ENCODE results near the gene ZNF221.
"Not testable (repeated sequence)": the region's sequence is repeated elsewhere in the genome, so short reads cannot be mapped to it uniquely, and the experiment has no call there.

The ZNF221 gene

GRCh38 chr19:43940719-43941118 is 10.3 kb upstream of the ZNF221 start:
- peaks cover 0 to 8% (median 4%) of the 10 kb centered on the region in 3 donors for H3K9me3 ChIP-seq
- DNase-seq, result no peak
- H3K4me1 ChIP-seq, result peaks cover 0 to 5% (median 0%) of the 10 kb centered on the region in 4 donors
- TF ChIP-seq, protein P1, sequence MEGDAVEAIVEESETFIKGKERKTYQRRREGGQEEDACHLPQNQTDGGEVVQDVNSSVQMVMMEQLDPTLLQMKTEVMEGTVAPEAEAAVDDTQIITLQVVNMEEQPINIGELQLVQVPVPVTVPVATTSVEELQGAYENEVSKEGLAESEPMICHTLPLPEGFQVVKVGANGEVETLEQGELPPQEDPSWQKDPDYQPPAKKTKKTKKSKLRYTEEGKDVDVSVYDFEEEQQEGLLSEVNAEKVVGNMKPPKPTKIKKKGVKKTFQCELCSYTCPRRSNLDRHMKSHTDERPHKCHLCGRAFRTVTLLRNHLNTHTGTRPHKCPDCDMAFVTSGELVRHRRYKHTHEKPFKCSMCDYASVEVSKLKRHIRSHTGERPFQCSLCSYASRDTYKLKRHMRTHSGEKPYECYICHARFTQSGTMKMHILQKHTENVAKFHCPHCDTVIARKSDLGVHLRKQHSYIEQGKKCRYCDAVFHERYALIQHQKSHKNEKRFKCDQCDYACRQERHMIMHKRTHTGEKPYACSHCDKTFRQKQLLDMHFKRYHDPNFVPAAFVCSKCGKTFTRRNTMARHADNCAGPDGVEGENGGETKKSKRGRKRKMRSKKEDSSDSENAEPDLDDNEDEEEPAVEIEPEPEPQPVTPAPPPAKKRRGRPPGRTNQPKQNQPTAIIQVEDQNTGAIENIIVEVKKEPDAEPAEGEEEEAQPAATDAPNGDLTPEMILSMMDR (IDR thresholded peaks at IDR 0.05), result no peak
- H3K4me3 ChIP-seq, result no peak overlapping the region
- intact Hi-C loops (cut with DNase I; ENCODE audit: low total_unique reads), result no loop called here
- H3K36me3 ChIP-seq, result no peaks in the 10 kb centered on the region
- no peak overlapping the region for H3K27ac ChIP-seq
- H3K27me3 ChIP-seq, result no peaks in the 10 kb centered on the region

- DNase-seq, result no peak
- no peak overlapping the region for H3K4me3 ChIP-seq
- no peaks in the 10 kb centered on the region for H3K27me3 ChIP-seq
- intact Hi-C loops (cut with DNase I; ENCODE audit: low total_unique reads), result no loop called here
- peaks cover 0 to under 1% (median 0%) of the 10 kb centered on the region in 4 donors for H3K4me1 ChIP-seq
- H3K36me3 ChIP-seq, result no peaks in the 10 kb centered on the region
- TF ChIP-seq, protein P1 (IDR thresholded peaks at IDR 0.05), result no peak
- peaks cover 0 to 8% (median 4%) of the 10 kb centered on the region in 3 donors for H3K9me3 ChIP-seq
- H3K27ac ChIP-seq, result no peak overlapping the region
Measured at GRCh38 chr19:43941209-43941608, 9.8 kb upstream of the ZNF221 start.

GRCh38 chr19:43947412-43947811 is 3.6 kb upstream of the ZNF221 start:
- intact Hi-C loops (cut with DNase I; ENCODE audit: low total_unique reads); H3K27ac ChIP-seq; DNase-seq; H3K36me3 ChIP-seq; H3K4me1 ChIP-seq; H3K4me3 ChIP-seq; H3K27me3 ChIP-seq: not testable (repeated sequence)
- peaks cover 0 to 10% (median 9%) of the 10 kb centered on the region in 3 donors for H3K9me3 ChIP-seq

- DNase-seq, H3K4me3 ChIP-seq, H3K27me3 ChIP-seq, H3K4me1 ChIP-seq, H3K27ac ChIP-seq: not testable (repeated sequence)
- Histone ChIP-seq H3K9me3 (peaks cover 0 to 16% (median 13%) of the 10 kb centered on the region in 3 donors), H3K36me3 (peaks cover 4 to 18% (median 15%) of the 10 kb centered on the region in 3 donors)
- intact Hi-C loops (cut with DNase I; ENCODE audit: low total_unique reads), result loop anchor here (2.0 kb wide), 1 partner anchor 103 kb away; the partner anchor contains the start of gene ZNF223
Measured at GRCh38 chr19:43949803-43950202, 1.2 kb upstream of the ZNF221 start.

GRCh38 chr19:43956827-43957226 is 5.8 kb downstream of the ZNF221 start:
- Histone ChIP-seq H3K27me3 (no peaks in the 10 kb centered on the region), H3K9me3 (peaks cover 16 to 74% (median 68%) of the 10 kb centered on the region in 3 donors), H3K36me3 (peaks cover 33 to 75% (median 73%) of the 10 kb centered on the region in 3 donors), H3K4me1 (peaks cover 0 to 2% (median 0%) of the 10 kb centered on the region in 4 donors), H3K27ac (no peak overlapping the region), H3K4me3 (no peak overlapping the region)
- TF ChIP-seq, protein P1 (IDR thresholded peaks at IDR 0.05), result no peak
- no peak for DNase-seq
- intact Hi-C loops (cut with DNase I; ENCODE audit: low total_unique reads), result no loop called here

DNA sequence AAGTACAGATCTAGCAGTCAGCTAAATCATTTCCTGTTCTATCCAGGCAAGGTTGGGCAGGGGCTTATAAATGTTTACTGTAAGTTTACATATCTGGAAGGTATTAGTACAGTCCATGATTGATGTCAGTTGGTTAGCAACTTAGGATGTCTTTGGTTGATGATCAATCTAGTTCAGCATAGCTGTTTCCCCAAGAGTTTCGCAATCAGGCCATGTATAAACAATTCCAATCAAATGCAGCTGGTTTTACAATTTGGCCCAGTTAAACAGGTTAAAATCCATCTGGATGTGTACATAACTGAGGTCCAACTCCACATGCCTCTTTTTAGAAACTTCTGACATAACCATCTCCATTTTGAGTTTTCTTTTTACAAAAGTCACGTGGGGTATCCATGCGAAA is 6.9 kb downstream of the ZNF221 start:
- Histone ChIP-seq H3K36me3 (peaks cover 43 to 86% (median 83%) of the 10 kb centered on the region in 3 donors), H3K27ac (no peak overlapping the region), H3K4me1 (no peaks in the 10 kb centered on the region), H3K27me3 (no peaks in the 10 kb centered on the region), H3K9me3 (peaks cover 17 to 85% (median 76%) of the 10 kb centered on the region in 3 donors), H3K4me3 (no peak overlapping the region)
- TF ChIP-seq, protein P1 (IDR thresholded peaks at IDR 0.05), result no peak
- DNase-seq, result no peak
- intact Hi-C loops (cut with DNase I; ENCODE audit: low total_unique reads), result no loop called here

DNA sequence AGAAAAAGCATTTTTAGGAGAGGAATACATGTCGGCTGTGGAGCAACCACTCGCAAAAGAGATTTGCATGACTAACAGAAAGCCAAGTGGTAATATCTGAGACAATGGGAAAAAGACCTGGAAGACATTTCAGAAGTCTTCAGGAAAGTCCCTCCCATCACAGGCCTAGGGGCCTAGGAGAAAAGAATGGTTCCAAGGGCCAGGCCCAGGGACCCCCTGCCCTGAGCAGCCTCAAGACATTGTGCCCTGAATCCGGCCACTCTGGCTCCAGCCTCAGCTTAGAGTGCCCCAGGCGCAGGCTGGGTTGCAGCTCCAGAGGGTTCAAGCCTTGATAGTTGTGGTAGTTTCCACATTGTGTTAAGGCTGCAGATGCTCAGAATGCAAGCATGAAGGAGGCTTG is 9.4 kb downstream of the ZNF221 start:
- Histone ChIP-seq H3K4me3 (no peak overlapping the region), H3K27ac (no peak overlapping the region), H3K27me3 (no peaks in the 10 kb centered on the region), H3K4me1 (no peaks in the 10 kb centered on the region), H3K36me3 (peaks cover 57 to 87% (median 87%) of the 10 kb centered on the region in 3 donors), H3K9me3 (peaks cover 17 to 97% (median 88%) of the 10 kb centered on the region in 3 donors)
- intact Hi-C loops (cut with DNase I; ENCODE audit: low total_unique reads), result no loop called here
- TF ChIP-seq, protein P1 (IDR thresholded peaks at IDR 0.05), result no peak
- DNase-seq, result no peak

All from tibial artery (tissue), 4 donors.